ENCODE results near the gene RTN4R.
"Not testable (repeated sequence)": the region's sequence is repeated elsewhere in the genome, so short reads cannot be mapped to it uniquely, and the experiment has no call there.

RTN4R gene

GRCh38 chr22:20289182-20290044 lies 21.3 kb upstream of the RTN4R start:
- not testable (repeated sequence) for DNase-seq (ENCODE audit: low read depth in 2 of 2, low spot score in 1 of 2)

DNA sequence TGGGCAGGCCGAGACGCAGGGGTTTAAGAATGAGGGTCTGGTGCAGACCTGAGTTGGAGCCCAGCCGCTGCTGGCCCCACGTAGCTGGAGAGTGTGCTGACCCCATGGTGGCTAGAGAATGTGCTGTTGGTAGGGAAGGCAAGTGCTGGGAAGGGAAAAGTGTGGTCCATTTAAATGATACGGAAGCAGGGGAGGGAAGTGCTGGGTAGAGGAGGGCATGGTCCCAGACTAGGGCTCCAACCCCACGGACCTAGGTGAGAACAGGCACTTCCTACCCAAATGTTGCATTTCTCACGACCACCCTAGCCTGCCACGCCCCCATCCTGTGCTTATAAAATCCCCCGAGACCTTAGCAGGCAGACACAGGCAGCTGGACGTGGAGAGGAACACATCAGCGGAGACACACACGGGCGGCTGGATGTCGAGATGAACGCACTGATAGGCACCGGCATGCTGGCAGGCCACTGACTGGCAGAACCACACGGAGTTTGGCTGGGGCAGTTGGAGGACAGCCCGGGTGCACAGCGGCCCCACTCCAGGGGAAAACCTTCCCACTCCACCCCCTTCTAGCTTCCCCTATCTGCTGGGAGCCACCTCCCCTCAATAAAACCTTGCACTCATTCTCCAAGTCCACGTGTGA lies 18.8 kb upstream of the RTN4R start:
- DNase-seq (ENCODE audit: low read depth in 2 of 2, low spot score in 1 of 2): not testable (repeated sequence)

DNA sequence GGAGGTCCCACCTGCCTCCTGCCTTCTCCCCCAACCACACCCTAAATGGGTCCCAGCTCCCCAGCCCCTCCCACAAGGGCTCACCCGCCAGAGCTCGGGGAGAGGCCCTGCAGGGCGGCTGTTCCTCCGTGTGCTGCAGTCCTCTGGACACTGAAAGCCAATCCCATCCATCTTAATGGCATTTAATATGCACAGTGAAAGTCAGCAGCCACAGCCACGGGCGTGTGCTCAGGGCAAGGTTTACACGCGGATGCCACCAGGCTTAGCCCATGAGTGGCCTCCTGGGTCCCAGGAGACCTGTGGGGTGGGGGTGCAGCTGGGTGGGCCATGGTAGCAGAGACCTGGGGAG lies 18.2 kb upstream of the RTN4R start:
- not testable (repeated sequence) for DNase-seq (ENCODE audit: low read depth in 2 of 2, low spot score in 1 of 2)

DNA sequence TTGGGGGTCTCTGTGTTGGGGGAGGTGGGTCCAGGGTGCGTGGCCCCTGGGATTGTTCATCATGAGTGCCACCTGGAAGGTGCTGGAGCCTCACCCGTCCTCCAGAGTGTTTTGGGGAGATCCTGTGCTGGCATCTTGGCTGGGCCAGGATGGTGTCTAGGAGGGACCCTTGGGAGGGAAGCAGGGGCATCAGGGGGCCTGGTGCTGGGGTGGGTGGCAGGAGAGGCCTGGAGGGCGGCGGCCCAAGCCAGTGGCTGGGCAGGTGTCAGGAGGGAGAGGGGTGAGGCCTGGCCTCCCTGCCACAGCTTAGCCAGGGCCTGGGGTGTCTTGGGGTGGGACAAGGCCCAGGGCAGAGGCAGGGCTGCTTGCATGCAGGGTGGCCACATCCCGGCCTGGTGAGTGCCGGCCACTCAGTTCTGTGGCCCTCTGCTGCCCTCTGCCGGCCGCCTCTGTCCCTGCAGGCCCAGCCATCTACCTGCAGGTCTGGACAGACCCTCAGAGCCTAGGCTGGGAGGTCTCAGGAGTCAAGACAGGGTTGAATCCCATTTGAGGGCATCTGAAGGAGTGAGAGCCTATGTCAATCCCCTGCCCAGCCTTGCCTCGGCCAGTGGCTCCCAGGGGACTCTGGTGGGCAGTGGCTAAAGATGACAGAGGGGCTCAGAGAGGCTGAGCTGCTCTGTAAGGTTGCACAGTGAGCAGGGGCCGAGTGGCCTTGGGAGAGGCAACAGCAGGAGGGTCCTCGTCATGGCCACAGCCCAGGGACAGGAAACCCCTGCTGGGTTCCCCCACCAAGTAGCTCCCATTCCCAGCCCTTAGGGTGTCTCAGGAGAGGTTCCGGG lies 17.6 kb upstream of the RTN4R start:
- DNase-seq (ENCODE audit: low read depth in 2 of 2, low spot score in 1 of 2): peak; percentile 23 to 77

GRCh38 chr22:20284471-20285086 lies 16.5 kb upstream of the RTN4R start:
- no peak for DNase-seq (ENCODE audit: low read depth in 2 of 2, low spot score in 1 of 2)

DNA sequence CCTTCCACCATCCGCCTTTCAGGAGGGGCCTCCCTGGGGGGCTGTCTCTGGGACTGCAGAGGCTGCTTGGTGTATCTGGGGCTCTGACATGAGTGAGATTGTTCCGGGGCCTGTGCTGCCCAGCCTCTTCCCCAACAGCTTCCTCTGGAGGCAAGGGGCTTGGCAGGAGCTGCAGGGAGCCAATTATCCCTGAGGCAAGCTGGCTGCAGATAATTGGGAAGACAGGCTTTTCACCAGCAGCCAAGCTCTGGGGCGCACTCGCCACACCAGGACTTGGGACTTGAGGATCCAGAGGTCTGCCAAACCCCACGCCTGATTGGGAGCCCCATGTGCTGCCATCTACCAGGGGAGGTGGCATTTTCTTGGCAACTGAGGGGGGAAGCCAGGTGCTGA lies 15.6 kb upstream of the RTN4R start:
- DNase-seq (ENCODE audit: low read depth in 2 of 2, low spot score in 1 of 2): no peak

DNA sequence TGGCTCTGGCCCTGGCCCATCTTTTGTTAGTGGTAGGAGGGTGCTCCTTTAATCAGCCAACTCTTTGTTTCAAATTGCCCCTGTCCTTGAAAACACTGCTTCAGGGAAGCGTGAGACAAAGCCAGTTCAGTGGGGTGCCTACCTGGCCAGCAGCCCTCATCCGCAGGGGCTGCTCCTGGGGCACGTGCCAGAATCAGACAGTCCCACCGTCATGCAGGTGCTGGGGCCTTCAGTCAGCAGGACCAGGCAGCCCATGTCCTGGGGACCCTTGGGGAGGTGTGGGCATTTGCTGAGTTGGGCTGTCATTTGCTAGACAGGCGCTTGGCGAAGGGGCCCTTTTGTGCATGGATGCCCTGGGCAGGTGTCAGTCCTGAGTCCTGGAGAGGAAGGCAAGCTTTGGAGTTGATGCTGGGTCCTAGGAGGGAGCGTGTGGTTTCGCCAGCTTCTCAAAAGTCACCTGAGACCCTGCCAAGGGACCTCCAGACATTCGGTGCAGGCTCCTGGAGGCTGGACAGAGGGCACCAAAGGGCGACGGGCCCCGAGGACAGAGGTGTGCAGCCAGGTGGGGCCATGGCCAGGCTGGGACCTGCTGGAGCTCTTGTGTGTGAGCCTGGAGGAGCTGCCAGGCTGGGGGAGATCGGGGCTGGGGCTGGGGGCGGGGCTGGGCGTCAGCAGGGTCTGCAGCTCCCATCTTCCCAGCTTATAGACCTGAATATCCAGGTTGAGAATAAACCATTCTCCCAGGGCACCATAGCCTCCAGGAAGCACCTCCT lies 15.0 kb upstream of the RTN4R start:
- no peak for DNase-seq (ENCODE audit: low read depth in 2 of 2, low spot score in 1 of 2)

GRCh38 chr22:20281891-20282290 lies 13.8 kb upstream of the RTN4R start:
- DNase-seq (ENCODE audit: low read depth in 2 of 2, low spot score in 1 of 2): no peak

GRCh38 chr22:20281473-20281872 lies 13.4 kb upstream of the RTN4R start:
- not testable (repeated sequence) for DNase-seq (ENCODE audit: low read depth in 2 of 2, low spot score in 1 of 2)

GRCh38 chr22:20280866-20281265 lies 12.7 kb upstream of the RTN4R start:
- DNase-seq (ENCODE audit: low read depth in 2 of 2, low spot score in 1 of 2): no peak

- DNase-seq (ENCODE audit: low read depth in 2 of 2, low spot score in 1 of 2): not testable (repeated sequence)
Measured at GRCh38 chr22:20280163-20280562, 12.0 kb upstream of the RTN4R start.

GRCh38 chr22:20279662-20280134 lies 11.6 kb upstream of the RTN4R start:
- DNase-seq (ENCODE audit: low read depth in 2 of 2, low spot score in 1 of 2): no peak

- DNase-seq (ENCODE audit: low read depth in 2 of 2, low spot score in 1 of 2): not testable (repeated sequence)
Measured at GRCh38 chr22:20278726-20279490, 10.8 kb upstream of the RTN4R start.

DNA sequence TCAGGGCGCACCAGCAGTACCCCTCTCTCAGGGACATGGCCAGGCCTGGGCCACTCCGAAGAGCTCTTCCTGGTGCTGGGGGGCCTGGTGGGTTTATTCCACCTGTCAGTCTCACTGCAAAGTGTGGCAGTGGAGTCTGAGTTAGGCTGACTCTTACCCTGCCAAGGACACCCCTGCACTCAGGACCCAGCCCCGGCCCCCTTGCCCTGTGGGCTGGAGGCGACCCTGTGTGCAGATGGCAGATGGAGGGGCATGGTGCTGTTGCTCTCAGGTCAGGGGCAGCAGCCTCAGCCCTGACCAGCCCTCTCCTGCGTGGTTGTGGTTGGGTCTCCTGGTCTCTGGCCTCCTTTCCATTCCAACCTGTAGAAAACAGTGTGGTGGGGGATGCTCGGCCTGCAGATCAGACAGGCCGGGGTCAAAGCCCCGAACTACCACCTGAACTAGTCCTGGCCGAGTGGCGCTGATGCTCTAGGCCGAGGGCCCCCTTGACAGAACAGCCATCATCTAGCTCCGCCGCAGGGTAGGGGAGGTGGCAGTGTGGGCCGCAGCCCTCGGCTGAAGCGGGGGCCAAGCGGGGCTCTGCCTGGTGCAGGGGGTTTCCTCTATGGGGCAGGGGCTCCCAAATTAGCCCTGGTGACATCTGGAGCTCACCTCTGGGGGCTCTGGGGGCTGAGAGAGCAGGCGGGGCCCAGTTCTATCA lies 10.0 kb upstream of the RTN4R start:
- DNase-seq (ENCODE audit: low read depth in 2 of 2, low spot score in 1 of 2): not testable (repeated sequence)

DNA sequence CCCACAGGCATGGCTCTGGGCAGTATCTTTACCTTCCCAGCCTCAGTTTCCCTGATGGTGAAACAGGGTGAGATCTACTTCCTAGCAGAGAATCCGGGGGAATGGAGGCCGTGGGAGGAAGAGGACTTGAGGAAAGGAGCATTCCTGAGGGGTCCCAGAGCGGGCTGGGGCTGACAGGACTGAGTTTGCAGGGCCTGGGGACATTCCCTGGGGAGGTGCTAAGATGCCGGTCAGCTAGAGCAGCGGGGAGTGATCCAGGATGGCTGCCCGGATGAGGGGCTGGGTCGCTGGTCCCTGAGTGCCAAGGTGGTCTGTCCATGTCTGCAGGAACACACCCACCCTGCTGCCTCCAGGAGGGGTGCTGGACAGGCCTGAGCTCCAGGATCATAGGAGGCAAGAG lies 8.3 kb upstream of the RTN4R start:
- no peak for DNase-seq (ENCODE audit: low read depth in 2 of 2, low spot score in 1 of 2)

DNA sequence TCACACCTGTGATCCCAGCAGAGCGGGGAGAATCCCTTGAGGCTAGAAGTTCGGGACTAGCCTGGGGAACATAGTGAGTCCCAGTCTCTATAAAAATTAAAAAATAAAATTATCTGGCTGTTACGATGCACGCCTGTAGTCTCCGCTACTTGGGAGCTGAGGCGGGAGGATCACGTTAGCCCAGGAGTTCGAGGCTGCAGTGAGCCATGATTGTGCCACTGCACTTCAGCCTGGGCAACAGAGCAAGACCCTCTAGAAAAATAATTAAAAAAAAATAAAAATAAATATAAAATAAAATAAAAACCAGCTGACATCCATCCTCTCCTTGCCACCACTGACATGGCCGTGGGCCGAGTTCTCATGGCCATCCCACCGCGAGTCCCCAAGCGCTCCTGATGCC lies 7.7 kb upstream of the RTN4R start:
- no peak for DNase-seq (ENCODE audit: low read depth in 2 of 2, low spot score in 1 of 2)

DNA sequence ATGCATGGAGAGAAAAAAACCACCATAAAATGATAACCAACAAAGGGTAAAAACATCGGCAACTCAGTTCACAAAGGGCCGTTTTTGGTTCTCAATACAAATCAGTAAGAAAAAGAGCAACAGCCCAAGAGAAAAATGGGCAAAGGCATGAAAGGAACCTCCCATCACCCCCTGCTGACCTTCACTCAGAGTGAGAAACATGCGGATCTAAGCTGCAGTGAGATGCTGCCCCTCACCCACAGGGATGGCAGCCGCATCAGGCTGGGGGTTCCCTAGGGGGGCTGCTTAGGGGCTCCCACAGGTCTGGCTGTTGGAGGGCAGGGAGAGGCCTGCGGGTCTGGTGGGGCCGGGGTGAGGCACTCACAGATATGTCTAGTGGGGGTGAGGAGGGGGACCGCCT lies 7.2 kb upstream of the RTN4R start:
- DNase-seq (ENCODE audit: low read depth in 2 of 2, low spot score in 1 of 2): not testable (repeated sequence)

- DNase-seq (ENCODE audit: low read depth in 2 of 2, low spot score in 1 of 2): not testable (repeated sequence)
Measured at GRCh38 chr22:20274374-20274773, 6.3 kb upstream of the RTN4R start.

DNA sequence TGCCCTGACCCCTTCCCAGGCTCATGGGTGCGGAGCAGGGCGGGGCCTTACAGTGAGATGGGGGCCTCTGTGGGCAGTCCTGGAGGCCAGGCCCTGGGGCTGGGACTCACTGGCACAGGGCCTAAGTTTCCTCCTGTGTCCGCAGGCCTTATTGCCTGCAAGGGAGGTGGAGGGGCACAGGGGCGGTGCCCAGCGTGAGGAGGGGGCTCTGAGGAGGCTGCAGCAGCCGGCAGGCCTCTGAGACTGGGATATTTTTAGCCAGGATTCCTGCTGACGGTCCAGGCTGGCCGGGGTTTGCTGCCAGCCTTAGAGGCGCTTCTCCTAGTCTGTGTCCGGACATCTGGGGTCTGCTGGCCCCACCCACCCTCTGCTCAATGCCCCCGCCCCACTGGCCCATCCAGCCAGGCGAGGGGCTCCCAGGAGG lies 5.7 kb upstream of the RTN4R start:
- no peak for DNase-seq (ENCODE audit: low read depth in 2 of 2, low spot score in 1 of 2)

Measured in stimulated activated CD8-positive, alpha-beta memory T cell treated with anti-CD3 and anti-CD28 coated beads, Interleukin-4, amount 100 ng/mL, for 4 hours (primary cell).